Activated CD4-positive, alpha-beta T cell treated with anti-CD3 and anti-CD28 coated beads, Interleukin-2, amount 50 U/mL, for 24 hours (primary cell): ENCODE data around the gene CYP3A7.
"Not testable (repeated sequence)": the region's sequence is repeated elsewhere in the genome, so short reads cannot be mapped to it uniquely, and the experiment has no call there.

Source experiments
- DNase-seq, 2 donors: peaks; one replicate each; pipeline ENCODE4 v3.0.0-alpha.2; 2020; ENCODE audit warnings: low read depth in 1 of 2, low spot score in 1 of 2

Gene CYP3A7

GRCh38 chr7:99734987-99735386 lies at the start of gene CYP3A7:
Gene CYP3A7 (minus strand): TSS chr7:99735196. CDS start chr7:99735093, 103 bp downstream.
- no peak for DNase-seq

GRCh38 chr7:99784007-99784406 lies 49.0 kb upstream of the CYP3A7 start, which contains the start of gene CYP3A4:
Gene CYP3A4 (minus strand): TSS chr7:99784184. CDS start chr7:99784081, 103 bp downstream.
- no peak for DNase-seq

- no peak for DNase-seq
These were observed 47.3 kb upstream of the CYP3A7 start for GRCh38 chr7:99782012-99782953.

GRCh38 chr7:99780588-99780987 lies 45.6 kb upstream of the CYP3A7 start:
- no peak for DNase-seq

- DNase-seq: no peak
These were observed 45.0 kb upstream of the CYP3A7 start for GRCh38 chr7:99779949-99780348.

GRCh38 chr7:99778880-99779279 lies 43.9 kb upstream of the CYP3A7 start:
- no peak for DNase-seq

GRCh38 chr7:99773395-99773794 lies 38.4 kb upstream of the CYP3A7 start:
- DNase-seq: not testable (repeated sequence)

GRCh38 chr7:99772565-99772964 lies 37.6 kb upstream of the CYP3A7 start:
- no peak for DNase-seq

GRCh38 chr7:99769494-99769893 lies 34.5 kb upstream of the CYP3A7 start:
- not testable (repeated sequence) for DNase-seq

- no peak for DNase-seq
These were observed 33.5 kb upstream of the CYP3A7 start for GRCh38 chr7:99768471-99768870.

GRCh38 chr7:99767662-99768061 lies 32.7 kb upstream of the CYP3A7 start:
- DNase-seq: no peak

- DNase-seq: no peak
These were observed 31.6 kb upstream of the CYP3A7 start for GRCh38 chr7:99766484-99767099.

- no peak for DNase-seq
These were observed 29.5 kb upstream of the CYP3A7 start for GRCh38 chr7:99764478-99764877.

GRCh38 chr7:99762680-99763327 lies 27.8 kb upstream of the CYP3A7 start:
- DNase-seq: no peak

- DNase-seq: no peak
These were observed 20.1 kb upstream of the CYP3A7 start for GRCh38 chr7:99755085-99755484.

- no peak for DNase-seq
These were observed 17.4 kb upstream of the CYP3A7 start for GRCh38 chr7:99752356-99752755.

- DNase-seq: not testable (repeated sequence)
These were observed 16.5 kb upstream of the CYP3A7 start for GRCh38 chr7:99751322-99752052.

- no peak for DNase-seq
These were observed 14.0 kb upstream of the CYP3A7 start for GRCh38 chr7:99748846-99749579.

- not testable (repeated sequence) for DNase-seq
These were observed 11.9 kb upstream of the CYP3A7 start for GRCh38 chr7:99746915-99747314.

GRCh38 chr7:99745395-99745794 lies 10.4 kb upstream of the CYP3A7 start:
- not testable (repeated sequence) for DNase-seq
